ENCODE results near the gene TBCD.

The TBCD gene

GRCh38 chr17:82798752-82799151 is 46.9 kb downstream of the TBCD start:
- no peak overlapping the region for H3K27ac ChIP-seq
- TF ChIP-seq CTCF (conservative IDR thresholded peaks at IDR 0.05): no peak

GRCh38 chr17:82799591-82799990 is 47.7 kb downstream of the TBCD start:
- no peak overlapping the region for H3K27ac ChIP-seq
- no peak for TF ChIP-seq CTCF (conservative IDR thresholded peaks at IDR 0.05)

- H3K27ac ChIP-seq: no peak overlapping the region
- no peak for TF ChIP-seq CTCF (conservative IDR thresholded peaks at IDR 0.05)
Observed at GRCh38 chr17:82800885-82801284, 49.0 kb downstream of the TBCD start.

GRCh38 chr17:82801377-82801970 is 49.6 kb downstream of the TBCD start:
- TF ChIP-seq CTCF (conservative IDR thresholded peaks at IDR 0.05): no peak
- no peak overlapping the region for H3K27ac ChIP-seq

- no peak overlapping the region for H3K27ac ChIP-seq
- no peak for TF ChIP-seq CTCF (conservative IDR thresholded peaks at IDR 0.05)
Observed at GRCh38 chr17:82802075-82802780, 50.4 kb downstream of the TBCD start.

- no peak for TF ChIP-seq CTCF (conservative IDR thresholded peaks at IDR 0.05)
Observed at GRCh38 chr17:82803185-82803584, 51.3 kb downstream of the TBCD start.

GRCh38 chr17:82803606-82804005 is 51.7 kb downstream of the TBCD start:
- TF ChIP-seq CTCF (conservative IDR thresholded peaks at IDR 0.05): no peak
- H3K27ac ChIP-seq: no peak overlapping the region

More at GRCh38 chr17:82803185-82803584, 51.3 kb downstream of the TBCD start:
- H3K27ac ChIP-seq: no peak overlapping the region

All from VCaP (cell line).